ENCODE measurements around the gene PHC2. TPM values are rescaled to one million over a fixed set of nuclear protein-coding genes. Genes with fewer than 3 reads are reported as not detected.

PHC2 gene
- total RNA-seq, 3 donors from 2014 or later (not counting 1 experiment from before 2014, with no cell fraction given), result 36.6 to 46.6 (median 39.5) TPM

GRCh38 chr1:33274446-33274845 lies 156.4 kb downstream of the PHC2 start:
- WGBS (ENCODE audit: insufficient coverage), result no CpG with 5 or more reads among the region's 1 CpG
- H3K36me3 Mint-ChIP-seq, result no peaks in the 10 kb centered on the region
- H3K27ac ChIP-seq (ENCODE audit: low read length), result peak overlapping the region; percentile 68
- H3K4me1 Mint-ChIP-seq, result peaks cover 49 to 56% of the 10 kb centered on the region in 2 donors
- no peak for DNase-seq
- no peak for ATAC-seq
- H3K4me3 Mint-ChIP-seq, result peak overlapping the region; percentile 47
- no peaks in the 10 kb centered on the region for H3K9me3 Mint-ChIP-seq
- H3K27me3 Mint-ChIP-seq (ENCODE audit: low read depth in 2 of 2), result no peaks in the 10 kb centered on the region
- no peaks in the 10 kb centered on the region for H3K9me3 ChIP-seq (ENCODE audit: control insufficient read depth, insufficient read depth, low read length)
- H3K4me3 ChIP-seq (ENCODE audit: low read length), result no peak overlapping the region
- peaks cover 46% of the 10 kb centered on the region for H3K4me1 ChIP-seq (ENCODE audit: control insufficient read depth, insufficient read depth, low read length)
- intact Hi-C loops (cut with micrococcal nuclease), result no loop called here
- H3K36me3 ChIP-seq (ENCODE audit: control insufficient read depth, insufficient read depth, low read length), result peaks cover 16% of the 10 kb centered on the region
- no peak for TF ChIP-seq CTCF (IDR thresholded peaks at IDR 0.05)
- no peaks in the 10 kb centered on the region for H3K27me3 ChIP-seq (ENCODE audit: control insufficient read depth, insufficient read depth, low read length)
- H3K27ac Mint-ChIP-seq, result peak overlapping the region; percentile 94 to 98

GRCh38 chr1:33273961-33274371 lies 156.9 kb downstream of the PHC2 start:
- Histone ChIP-seq H3K4me1 (ENCODE audit: control insufficient read depth, insufficient read depth, low read length) (peaks cover 46% of the 10 kb centered on the region), H3K36me3 (ENCODE audit: control insufficient read depth, insufficient read depth, low read length) (peaks cover 16% of the 10 kb centered on the region), H3K9me3 (ENCODE audit: control insufficient read depth, insufficient read depth, low read length) (no peaks in the 10 kb centered on the region), H3K27ac (ENCODE audit: low read length) (peak overlapping the region; percentile 68), H3K27me3 (ENCODE audit: control insufficient read depth, insufficient read depth, low read length) (no peaks in the 10 kb centered on the region), H3K4me3 (ENCODE audit: low read length) (no peak overlapping the region)
- no peak for DNase-seq
- ATAC-seq, result no peak
- intact Hi-C loops (cut with micrococcal nuclease), result no loop called here
- peak overlapping the region; percentile 51 for H3K4me3 Mint-ChIP-seq
- peaks cover 49 to 56% of the 10 kb centered on the region in 2 donors for H3K4me1 Mint-ChIP-seq
- 82% methylated on average over 7 of the region's 7 CpGs for WGBS (ENCODE audit: insufficient coverage)
- H3K27ac Mint-ChIP-seq, result peak overlapping the region; percentile 94 to 98
- H3K36me3 Mint-ChIP-seq, result no peaks in the 10 kb centered on the region
- H3K9me3 Mint-ChIP-seq, result no peaks in the 10 kb centered on the region
- TF ChIP-seq CTCF (IDR thresholded peaks at IDR 0.05), result no peak
- H3K27me3 Mint-ChIP-seq (ENCODE audit: low read depth in 2 of 2), result no peaks in the 10 kb centered on the region

Other genes starting within 250 kb of the PHC2 start
- 10 to 100 TPM; 18.2 to 35.4 (median 23.2) TPM for gene TRIM62, start 249.1 kb downstream of the PHC2 start, total RNA-seq
- 10 to 100 TPM; 34.7 to 39.1 (median 38.3) TPM for gene ZNF362, start 174.6 kb downstream of the PHC2 start, total RNA-seq
- gene A3GALT2, start 110.0 kb downstream of the PHC2 start, total RNA-seq, result not detected
- gene ZSCAN20, start 41.5 kb upstream of the PHC2 start, total RNA-seq, result 1 to 10 TPM in 2 of 3 donors, under 1 TPM in 1; 0.49 to 1.5 (median 1.0) TPM

Data from natural killer cell (primary cell).